GM19023 (cell line): ENCODE measurements around the gene EPS8.

Source experiments
- ATAC-seq: cut with Tn5 transposase; IDR thresholded peaks from one replicate; pipeline ENCODE4 v1.9.1; 2021; ENCODE audit warnings: mild to moderate bottlenecking, moderate library complexity; ENCODE audit not compliant: unreplicated experiment

Gene EPS8

DNA sequence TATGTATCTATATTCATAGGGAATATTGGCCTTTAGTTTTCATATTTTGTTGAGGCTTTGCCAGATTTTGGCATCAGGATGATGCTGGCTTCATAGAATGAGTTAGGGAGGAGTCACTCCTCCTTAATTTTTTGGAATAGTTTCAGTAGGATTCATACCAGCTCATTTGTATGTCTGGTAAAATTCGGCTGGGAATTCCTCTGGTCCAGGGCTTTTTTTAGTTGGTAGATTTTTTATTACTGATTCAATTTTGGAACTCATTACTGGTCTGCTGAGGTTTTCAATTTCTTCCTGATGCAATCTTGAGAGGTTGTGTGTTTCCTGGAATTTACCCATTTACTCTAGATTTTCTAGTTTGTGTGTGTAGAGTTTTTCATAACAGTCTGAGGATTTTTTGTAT is 175.2 kb downstream of the EPS8 start:
- ATAC-seq = no peak

DNA sequence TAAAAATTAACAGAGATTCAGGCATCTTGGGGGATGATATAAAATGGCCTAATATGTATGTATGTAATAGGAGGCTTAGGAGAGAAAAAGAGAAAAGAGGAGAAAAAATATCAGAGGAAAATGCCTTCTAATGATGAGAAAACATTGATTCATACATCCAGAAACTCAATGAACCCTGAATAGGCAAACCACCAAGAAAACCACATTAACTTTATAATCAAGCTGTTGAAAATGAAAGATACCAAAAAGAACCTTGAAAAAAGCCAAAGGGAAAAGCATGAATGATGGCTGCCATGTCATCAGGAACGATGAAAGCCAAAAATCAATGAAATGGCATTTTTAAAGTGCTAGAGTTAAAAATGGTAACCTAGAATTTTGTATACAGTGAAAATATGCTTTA is 180.2 kb downstream of the EPS8 start:
- no peak for ATAC-seq

GRCh38 chr12:15608406-15608805 is 180.8 kb downstream of the EPS8 start:
- ATAC-seq = no peak

DNA sequence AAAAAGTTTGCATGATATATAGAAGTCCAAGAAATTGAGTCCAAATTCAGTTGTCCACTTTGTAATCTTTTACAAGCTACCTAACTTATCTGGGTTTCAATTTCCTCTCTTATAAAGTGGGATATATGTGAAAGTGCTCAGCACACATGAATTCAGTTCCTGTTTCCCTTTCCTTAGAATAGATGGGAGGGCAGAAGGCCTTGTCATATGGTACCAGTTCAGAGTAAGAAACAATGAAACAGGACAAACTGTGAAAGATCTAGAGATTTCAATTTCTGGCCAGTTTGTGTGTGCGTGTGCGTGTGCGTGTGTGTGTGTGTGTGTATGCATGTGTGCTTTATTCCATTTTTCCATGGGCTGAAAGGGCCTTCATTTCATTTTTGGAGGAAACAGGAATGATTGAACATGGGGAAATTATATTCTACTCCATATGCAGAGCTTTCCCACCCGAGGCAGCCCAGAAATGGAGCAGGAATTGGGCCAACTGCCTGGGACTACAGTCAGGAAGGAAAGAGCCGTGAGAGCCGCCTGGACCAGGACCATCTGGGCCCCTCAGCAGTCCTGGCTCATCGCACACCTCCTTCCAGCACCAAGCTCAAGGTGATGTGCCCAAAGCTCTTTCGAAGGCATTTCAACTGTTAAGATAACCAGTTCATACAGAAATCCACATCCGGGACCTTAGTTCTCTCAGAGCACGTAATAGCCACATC is 183.2 kb downstream of the EPS8 start:
- ATAC-seq = no peak

DNA sequence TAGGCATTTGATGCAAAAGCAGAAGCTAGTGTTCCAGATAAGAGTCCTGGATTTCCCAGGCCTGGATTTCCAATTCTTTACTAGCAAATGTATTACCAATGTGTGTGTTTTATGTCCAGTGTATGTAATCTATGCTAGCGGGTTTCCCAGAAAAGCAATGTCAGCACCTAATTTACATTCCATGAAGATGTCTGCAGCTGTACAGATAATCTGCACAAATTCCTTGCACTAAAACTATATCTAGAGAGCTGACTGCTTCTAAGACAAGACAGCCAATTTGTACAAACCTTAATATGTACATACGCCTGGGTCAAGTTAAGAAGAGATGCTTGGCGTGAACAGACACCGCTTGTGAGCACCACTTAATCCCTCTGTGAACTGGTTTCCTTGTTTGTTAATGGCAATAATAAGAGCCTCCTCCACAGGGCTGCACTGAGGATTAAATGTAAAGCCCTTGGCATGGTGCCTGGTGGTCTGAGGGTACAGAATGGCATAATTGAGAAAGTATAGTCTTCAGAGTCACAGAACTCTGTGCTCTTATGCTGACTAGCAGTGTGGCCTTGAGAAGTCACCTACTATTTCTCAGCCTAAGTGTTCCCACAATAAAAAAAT is 185.6 kb downstream of the EPS8 start:
- ATAC-seq = no peak

- no peak for ATAC-seq
These were observed 187.0 kb downstream of the EPS8 start for GRCh38 chr12:15602051-15602672.

DNA sequence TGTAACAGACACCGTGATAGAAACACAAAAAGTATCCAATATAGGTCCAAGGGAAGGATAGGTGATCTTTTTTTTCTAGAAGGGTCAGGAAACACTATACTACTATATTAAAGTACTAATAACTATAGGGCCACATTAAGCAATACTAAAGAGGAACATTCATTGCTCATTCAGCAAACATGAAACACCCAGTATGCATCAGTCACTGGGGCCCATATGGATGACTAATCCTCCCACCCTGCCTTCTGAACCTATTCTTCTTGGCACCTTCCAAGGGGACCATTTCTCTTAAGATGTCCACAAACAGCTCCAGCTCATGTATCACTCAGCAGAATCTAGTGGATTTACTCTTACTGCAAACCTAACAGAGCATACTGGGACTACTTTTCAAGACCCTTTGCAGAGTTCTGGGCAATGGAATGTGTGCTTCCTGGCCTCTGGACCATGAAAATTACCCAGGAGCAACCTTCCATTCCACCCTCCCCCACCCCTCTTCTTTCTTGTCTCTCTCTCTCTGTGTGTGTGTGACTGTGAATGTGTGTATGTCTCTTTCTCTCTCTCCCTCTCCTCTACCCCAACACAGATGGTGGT is 187.9 kb downstream of the EPS8 start:
- ATAC-seq = no peak

DNA sequence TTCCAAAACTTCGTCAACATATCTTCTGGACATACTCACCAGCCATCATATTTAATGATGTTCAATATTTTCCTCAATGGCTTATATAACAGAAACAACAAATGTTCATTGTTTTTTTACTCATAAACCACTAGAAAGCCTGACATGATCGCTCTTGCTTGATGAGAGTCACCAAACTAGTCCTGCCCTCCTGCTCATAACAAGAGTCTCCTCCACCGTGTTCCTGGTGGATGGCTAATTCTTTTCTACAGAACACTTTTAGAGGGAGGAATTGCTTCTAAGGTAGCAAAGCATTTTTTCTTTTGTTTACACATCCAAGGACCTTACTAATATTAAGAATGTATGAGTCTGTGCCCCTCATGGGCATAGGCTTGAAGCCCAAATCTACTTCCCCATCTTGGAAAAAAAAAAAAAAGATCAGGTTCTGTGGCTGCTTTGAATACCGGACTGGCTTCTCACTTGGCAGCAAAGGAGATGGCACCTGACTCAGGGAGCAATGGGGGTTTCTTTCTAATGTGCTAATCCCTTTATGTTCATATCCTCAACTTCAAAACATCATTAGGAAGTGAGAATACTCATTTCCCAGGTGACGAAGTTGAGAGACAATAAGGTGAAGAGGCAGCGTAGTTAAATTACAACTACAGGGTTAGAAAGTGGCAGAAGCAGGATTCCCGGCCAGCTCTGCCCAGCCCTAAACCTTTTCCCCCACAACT is 188.8 kb downstream of the EPS8 start:
- no peak for ATAC-seq

DNA sequence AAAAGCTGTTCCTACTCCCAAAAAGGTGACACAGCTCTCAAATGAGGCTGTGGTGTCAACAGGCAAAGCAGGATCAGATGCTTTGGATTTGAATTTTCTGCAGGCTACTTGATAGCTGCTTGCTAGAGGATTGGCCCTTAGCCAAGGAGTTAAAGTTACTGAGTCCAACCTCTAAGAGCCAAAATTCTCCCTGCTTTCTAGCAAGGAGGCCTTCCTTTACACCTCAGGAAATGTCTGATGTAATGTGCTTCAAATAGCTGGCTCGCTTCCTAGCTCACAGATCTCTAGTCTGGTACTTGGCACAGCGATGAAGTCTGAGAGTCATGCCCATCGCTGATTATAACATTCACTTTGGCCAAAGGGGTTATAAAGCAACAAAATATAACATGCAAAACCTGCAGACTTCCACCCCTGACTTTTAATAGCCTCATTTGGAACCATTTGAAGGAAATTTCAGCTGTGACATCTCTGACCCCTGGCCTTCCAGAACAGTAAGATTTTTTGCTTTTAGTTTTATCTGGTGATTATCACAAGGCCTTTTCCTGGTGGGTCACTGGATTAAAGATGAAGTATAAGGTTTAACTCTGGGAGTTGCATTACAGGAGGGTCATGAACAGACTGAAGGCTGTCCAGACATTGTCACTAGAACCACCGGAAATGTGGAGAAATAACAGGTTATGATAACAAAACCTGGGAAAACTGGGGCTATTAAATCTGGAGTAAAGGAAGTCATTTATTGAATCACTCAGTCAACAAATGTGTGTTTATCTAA is 189.7 kb downstream of the EPS8 start:
- ATAC-seq = no peak

- no peak for ATAC-seq
These were observed 191.9 kb downstream of the EPS8 start for GRCh38 chr12:15597125-15597830.

GRCh38 chr12:15596174-15596573 is 193.0 kb downstream of the EPS8 start:
- no peak for ATAC-seq

DNA sequence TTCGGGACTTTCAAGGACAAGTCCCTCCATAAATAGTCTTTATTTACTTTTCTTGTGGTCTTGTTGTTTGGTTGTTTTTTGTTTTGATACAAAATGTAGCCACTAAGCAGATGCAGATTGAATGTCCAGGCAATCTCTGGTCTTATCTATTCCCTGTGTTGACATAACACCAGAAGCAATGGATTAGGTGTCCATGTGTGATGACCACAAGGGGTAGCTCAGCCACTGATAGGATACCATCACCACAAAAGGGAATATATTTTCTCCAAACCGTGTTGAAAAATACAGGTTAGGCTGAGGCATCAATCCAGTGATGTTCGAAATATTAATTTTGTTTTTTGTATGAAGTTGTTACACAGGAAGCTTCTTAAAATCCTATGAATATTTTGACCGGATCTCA is 196.3 kb downstream of the EPS8 start:
- ATAC-seq = no peak

DNA sequence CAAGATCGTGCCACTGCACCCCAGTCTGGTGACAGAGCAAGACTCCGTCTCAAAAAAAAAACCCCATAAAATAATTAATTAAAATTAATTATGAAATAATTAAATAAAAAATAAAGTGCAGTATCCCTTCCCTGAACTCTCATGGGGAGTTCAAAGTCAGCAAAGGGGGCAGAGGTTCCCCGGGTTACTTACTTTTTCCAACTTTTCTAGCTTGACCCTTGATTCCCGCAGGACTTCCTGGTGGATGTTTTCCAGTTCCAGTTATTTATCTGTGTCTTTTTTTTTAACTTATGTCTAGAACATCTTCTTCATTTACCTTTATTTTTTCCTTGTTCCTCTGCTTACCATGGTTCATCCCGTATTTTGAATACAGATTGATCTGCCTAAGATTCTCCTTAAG is 197.4 kb downstream of the EPS8 start:
- ATAC-seq = no peak

DNA sequence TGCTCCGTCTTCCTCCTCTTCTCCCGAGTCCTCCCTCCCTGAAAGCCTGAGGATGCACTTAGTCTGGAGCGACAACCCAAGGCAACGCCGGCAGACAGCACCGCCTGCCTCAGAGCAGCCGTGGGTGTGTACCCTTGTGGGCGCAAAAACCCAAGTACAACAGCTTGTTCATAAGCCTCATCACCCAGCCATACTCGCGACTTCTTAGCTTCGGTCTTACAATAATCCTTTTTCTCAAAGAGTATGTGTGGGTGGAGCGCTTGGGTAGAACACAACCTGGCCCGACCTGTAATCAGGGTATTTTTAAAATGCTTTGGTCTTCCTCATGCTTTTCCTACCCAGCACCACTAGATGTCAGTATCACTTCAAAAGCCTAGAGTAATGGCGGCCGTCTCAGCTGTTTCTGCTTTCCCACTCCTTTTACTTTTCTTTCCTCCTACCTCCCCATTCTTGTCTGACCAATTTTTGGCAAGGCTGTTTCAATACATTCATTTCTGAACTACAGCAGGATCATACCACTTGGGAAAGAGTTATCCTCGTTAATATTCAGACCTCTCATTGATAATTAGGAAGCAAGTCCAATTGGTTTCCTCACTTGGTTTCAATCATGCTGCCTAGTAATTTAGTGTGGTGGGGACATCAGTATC is 198.9 kb downstream of the EPS8 start:
- ATAC-seq = peak; percentile 95

DNA sequence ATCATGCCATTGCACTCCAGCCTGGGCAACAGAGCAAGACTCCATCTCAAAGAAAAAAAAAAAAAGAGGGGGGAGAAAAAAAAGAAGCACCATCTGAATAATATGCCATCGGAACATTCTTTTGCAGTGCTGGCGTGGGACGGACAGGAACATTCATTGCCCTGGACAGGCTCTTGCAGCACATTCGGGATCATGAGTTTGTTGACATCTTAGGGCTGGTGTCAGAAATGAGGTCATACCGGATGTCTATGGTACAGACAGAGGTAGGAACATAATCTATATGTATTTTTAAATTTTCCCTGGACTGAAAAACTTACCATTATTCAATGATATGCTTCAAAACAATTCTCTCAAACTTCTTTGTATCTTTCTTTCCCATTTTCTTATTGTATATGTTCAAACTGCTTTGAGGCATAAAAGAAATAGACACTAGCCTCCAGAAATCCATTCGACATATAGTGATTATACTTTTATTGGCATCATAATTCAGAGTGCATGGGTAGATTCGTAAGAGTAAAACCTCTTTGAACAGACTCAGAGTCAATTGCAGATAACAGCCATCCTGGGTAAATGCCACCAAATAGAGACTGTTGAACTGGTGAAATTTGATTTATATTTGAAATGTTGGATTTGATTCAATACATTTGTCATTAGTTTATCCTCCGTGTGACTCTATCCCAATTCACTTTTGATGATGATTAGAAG is 199.7 kb downstream of the EPS8 start:
- ATAC-seq = no peak

- no peak for ATAC-seq
These were observed 204.7 kb downstream of the EPS8 start for GRCh38 chr12:15584366-15585041.

- no peak for ATAC-seq
These were observed 205.4 kb downstream of the EPS8 start for GRCh38 chr12:15583804-15584203.

DNA sequence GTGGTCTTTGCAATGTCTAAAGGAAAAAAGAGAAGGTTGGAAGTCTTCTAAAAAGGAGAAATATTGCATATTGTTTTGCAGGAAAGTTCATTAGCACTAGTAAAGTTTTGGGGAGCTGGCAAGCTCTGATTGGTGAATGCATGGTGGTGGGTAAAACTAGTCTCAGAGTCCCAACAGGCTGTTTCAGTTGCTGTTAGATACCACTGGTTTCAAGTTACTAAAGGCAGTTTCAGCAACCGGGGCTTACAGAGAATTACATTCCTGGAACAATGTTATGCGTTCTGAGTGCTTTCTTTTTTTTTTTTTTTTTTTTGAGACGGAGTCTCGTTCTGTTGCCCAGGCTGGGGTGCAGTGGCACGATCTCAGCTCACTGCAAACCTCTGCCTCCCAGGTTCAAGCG is 208.2 kb downstream of the EPS8 start:
- no peak for ATAC-seq
